Skin of body (tissue), 2 donors: ENCODE results near the gene TRIM29. TPM values are rescaled to one million over a fixed set of nuclear protein-coding genes. Genes with fewer than 3 reads are reported as not detected.
"Not testable (repeated sequence)": the region's sequence is repeated elsewhere in the genome, so short reads cannot be mapped to it uniquely, and the experiment has no call there.

Experiments used
- DNase-seq: peaks from one replicate; lab custom pipeline; 2025; lab: John Stamatoyannopoulos, UW
- total RNA-seq: library from RNA; depleted of rRNA; stranded (reverse); fragments of >200 nt; gene quantifications from one replicate; pipeline ENCODE4 v1.2.3, GENCODE V29; 2014

The TRIM29 gene
- total RNA-seq, 1 donor from 2014 or later: 206 TPM

GRCh38 chr11:120172054-120172911, 34.4 kb upstream of the TRIM29 start:
- peak; percentile 72 for DNase-seq

- no peak for DNase-seq
Measured at GRCh38 chr11:120170741-120171261, 32.9 kb upstream of the TRIM29 start.

GRCh38 chr11:120169981-120170698, 32.2 kb upstream of the TRIM29 start:
- DNase-seq: no peak

DNA sequence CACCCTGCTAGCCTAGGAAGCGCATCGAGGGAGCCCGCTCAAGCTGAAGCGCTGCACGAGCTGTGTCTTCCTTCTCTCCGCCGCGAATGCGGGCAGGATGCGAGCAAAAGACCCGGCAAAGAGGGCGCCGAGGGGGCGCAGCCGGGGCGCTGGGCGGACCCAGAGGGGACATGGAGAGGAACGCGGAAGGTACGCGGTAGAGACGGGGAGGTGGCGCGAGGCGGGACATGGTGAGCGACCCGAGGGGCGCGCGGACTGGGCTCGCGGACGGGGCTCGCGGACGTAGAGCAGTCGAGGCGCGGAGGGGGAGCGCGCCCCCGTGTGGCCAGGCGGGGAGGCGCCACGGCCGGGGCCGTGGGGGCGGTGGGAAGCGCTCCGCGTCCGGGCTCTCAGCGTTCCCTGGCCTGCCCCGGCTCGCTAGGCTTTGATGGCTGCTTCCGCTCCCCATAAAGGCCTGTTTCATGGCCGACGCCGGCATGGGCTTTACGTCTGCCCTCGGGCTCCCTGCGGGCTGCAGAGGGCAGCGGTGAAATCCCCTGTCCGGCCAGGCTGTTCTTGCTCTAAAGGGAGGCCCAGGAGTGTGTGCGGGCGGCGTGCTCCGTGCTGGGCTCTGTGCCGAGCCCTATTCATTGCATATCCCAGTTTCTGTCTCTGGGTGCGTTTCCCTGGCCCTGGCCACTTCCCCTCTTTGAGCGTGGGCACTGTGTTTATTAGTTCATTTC, 31.2 kb upstream of the TRIM29 start:
- peak; percentile 44 for DNase-seq

DNA sequence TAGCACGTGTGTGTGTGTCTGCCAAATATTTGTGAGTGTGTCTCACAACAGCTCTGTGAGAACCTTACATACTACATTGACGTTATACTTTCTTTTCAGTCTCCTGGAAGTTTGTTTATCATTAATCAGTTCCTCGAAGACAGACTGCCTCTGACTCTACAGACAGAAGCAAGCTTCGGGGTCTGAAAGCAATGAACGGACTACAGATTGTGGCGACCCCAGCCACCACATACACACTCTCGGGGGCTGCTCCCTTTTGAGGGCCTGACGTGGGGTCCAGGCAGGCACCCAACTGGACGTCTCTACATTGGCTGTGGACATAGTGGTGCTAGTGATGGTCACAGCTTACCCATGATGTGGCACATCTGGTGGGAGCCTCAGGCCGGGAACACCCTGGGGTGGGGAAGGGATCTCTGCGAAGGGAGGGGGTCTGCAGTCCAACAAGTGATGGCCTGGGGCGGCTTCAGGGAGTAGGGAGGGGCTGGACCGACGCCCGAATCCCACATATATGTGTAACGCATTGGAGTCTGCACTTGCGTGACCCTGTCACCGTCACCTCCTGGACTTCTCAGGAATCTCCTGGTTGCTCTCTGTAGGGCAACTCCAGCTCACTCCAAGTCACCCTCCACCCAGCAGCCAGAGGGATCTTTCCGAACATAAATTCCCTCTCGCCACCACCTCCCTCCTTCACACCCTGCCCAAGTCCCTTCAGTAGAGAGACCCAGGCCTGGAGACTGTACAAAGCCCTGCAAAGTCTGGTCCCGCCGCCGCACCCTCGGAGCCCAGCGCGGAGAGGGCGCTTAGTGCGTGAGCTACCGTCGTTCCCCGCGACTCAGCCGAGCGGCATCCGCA, 30.4 kb upstream of the TRIM29 start:
- DNase-seq: no peak

GRCh38 chr11:120167659-120168058, 29.7 kb upstream of the TRIM29 start:
- no peak for DNase-seq

- no peak for DNase-seq
Measured at GRCh38 chr11:120160436-120160835, 22.5 kb upstream of the TRIM29 start.

- no peak for DNase-seq
Measured at GRCh38 chr11:120153221-120153620, 15.3 kb upstream of the TRIM29 start.

- no peak for DNase-seq
Measured at GRCh38 chr11:120151536-120151935, 13.6 kb upstream of the TRIM29 start.

DNA sequence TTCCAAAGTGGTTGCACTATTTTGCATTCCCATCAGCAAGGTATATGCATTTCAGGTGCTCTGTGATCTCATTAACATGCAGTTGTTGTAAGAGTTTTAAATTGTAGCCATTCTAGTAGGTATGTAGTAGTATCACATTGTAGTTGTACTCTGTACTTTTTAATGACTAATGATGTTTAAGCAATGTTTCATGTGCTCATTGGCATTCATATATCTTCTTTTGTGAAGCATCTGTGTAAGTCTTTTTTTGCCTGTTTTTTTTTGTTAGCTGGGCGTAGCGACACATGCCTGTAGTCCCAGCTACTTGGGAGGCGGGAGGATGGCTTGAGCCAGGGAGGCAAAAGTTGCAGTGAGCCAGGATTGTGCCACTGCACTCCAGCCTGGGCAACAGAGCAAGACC, 11.3 kb upstream of the TRIM29 start:
- DNase-seq: no peak

GRCh38 chr11:120147950-120148270, 10.0 kb upstream of the TRIM29 start:
- no peak for DNase-seq

GRCh38 chr11:120147094-120147949, 9.4 kb upstream of the TRIM29 start:
- DNase-seq: no peak

GRCh38 chr11:120146413-120147093, 8.6 kb upstream of the TRIM29 start:
- DNase-seq: no peak

DNA sequence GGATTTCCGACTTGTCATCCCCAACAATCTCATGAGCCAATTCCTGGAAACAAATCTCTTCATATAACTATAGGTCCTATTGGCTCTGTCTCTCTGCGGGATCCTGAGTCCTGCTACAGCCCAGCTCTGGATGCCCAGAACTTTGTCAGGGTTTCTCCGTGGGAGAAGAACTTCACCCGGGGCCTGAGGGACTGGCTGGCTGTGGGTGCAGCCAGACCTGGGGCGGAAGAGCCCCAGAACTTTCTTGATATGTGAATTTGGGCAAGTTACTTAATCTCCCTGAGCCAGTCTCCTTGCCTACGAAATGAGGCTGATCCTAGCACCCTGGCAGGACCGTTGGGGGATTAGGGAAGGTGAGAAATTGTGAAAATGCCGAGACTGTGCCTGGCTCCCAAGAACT, 6.6 kb upstream of the TRIM29 start:
- DNase-seq: no peak

GRCh38 chr11:120143472-120143871, 5.6 kb upstream of the TRIM29 start:
- DNase-seq: not testable (repeated sequence)

- DNase-seq: no peak
Measured at GRCh38 chr11:120142441-120143100, 4.7 kb upstream of the TRIM29 start.

- no peak for DNase-seq
Measured at GRCh38 chr11:120141768-120142423, 4.0 kb upstream of the TRIM29 start.

GRCh38 chr11:120141113-120141767, 3.3 kb upstream of the TRIM29 start:
- no peak for DNase-seq
